Measurements from ENCODE around the gene PMP22. TPM values are rescaled to one million over a fixed set of nuclear protein-coding genes. Genes with fewer than 3 reads are reported as not detected.

Gene PMP22
- total RNA-seq, 1 donor from 2014 or later, result 4.3 TPM

- DNase-seq (ENCODE audit: low spot score), result peak; percentile 39
- H3K9me3 ChIP-seq (ENCODE audit: low read depth), result peaks cover 3% of the 10 kb centered on the region
- no peaks in the 10 kb centered on the region for H3K79me2 ChIP-seq (ENCODE audit: low read depth)
- no peak overlapping the region for H3K27ac ChIP-seq
- no peaks in the 10 kb centered on the region for H3K36me3 Mint-ChIP-seq
- H3K4me3 Mint-ChIP-seq, result no peak overlapping the region
- no peak overlapping the region for H3K4me2 ChIP-seq
- H3K4me1 ChIP-seq, result no peaks in the 10 kb centered on the region
- H3K27ac Mint-ChIP-seq, result no peak overlapping the region
- H2AFZ ChIP-seq (replicated peaks), result no peak overlapping the region
- H3F3A ChIP-seq (ENCODE audit: low read depth), result no peaks in the 10 kb centered on the region
- no peaks in the 10 kb centered on the region for H3K27me3 ChIP-seq
- H3K36me3 ChIP-seq, result no peaks in the 10 kb centered on the region
- TF ChIP-seq CTCF (IDR thresholded peaks at IDR 0.05) (peak; percentile 59), EZH2phosphoT487 (IDR thresholded peaks at IDR 0.05) (no peak), EZH2 (IDR thresholded peaks at IDR 0.05) (no peak)
- H4K20me1 ChIP-seq (ENCODE audit: low read depth), result no peaks in the 10 kb centered on the region
- no peak overlapping the region for H3K4me3 ChIP-seq
- peaks cover 4% of the 10 kb centered on the region for H3K27me3 Mint-ChIP-seq (ENCODE audit: insufficient read depth, low read depth)
- H3K4me1 Mint-ChIP-seq, result peaks cover 4% of the 10 kb centered on the region
- H3K9ac ChIP-seq, result no peak overlapping the region
- peaks cover 3% of the 10 kb centered on the region for H3K9me3 Mint-ChIP-seq
Measured at GRCh38 chr17:15247891-15248529, 17.1 kb downstream of the PMP22 start.

- no peaks in the 10 kb centered on the region for H4K20me1 ChIP-seq (ENCODE audit: low read depth)
- no peak overlapping the region for H3K4me3 Mint-ChIP-seq
- peaks cover 4% of the 10 kb centered on the region for H3K27me3 Mint-ChIP-seq (ENCODE audit: insufficient read depth, low read depth)
- H3K4me1 Mint-ChIP-seq, result peaks cover 4% of the 10 kb centered on the region
- H3K4me2 ChIP-seq, result no peak overlapping the region
- no peak overlapping the region for H2AFZ ChIP-seq (replicated peaks)
- no peak overlapping the region for H3K27ac Mint-ChIP-seq
- no peaks in the 10 kb centered on the region for H3F3A ChIP-seq (ENCODE audit: low read depth)
- H3K36me3 ChIP-seq, result no peaks in the 10 kb centered on the region
- H3K79me2 ChIP-seq (ENCODE audit: low read depth), result no peaks in the 10 kb centered on the region
- H3K4me1 ChIP-seq, result no peaks in the 10 kb centered on the region
- H3K9me3 ChIP-seq (ENCODE audit: low read depth), result peaks cover 8% of the 10 kb centered on the region
- TF ChIP-seq CTCF (IDR thresholded peaks at IDR 0.05) (no peak), EZH2 (IDR thresholded peaks at IDR 0.05) (no peak), EZH2phosphoT487 (IDR thresholded peaks at IDR 0.05) (no peak)
- DNase-seq (ENCODE audit: low spot score), result no peak
- H3K9ac ChIP-seq, result no peak overlapping the region
- H3K9me3 Mint-ChIP-seq, result peaks cover 7% of the 10 kb centered on the region
- no peak overlapping the region for H3K27ac ChIP-seq
- no peaks in the 10 kb centered on the region for H3K36me3 Mint-ChIP-seq
- no peak overlapping the region for H3K4me3 ChIP-seq
- no peaks in the 10 kb centered on the region for H3K27me3 ChIP-seq
Measured at GRCh38 chr17:15245054-15245453, 20.1 kb downstream of the PMP22 start.

GRCh38 chr17:15240644-15241043 lies 24.5 kb downstream of the PMP22 start:
- H3K9me3 ChIP-seq (ENCODE audit: low read depth), result peaks cover 8% of the 10 kb centered on the region
- no peak overlapping the region for H3K27ac ChIP-seq
- no peaks in the 10 kb centered on the region for H3K4me1 ChIP-seq
- H3K27me3 ChIP-seq, result no peaks in the 10 kb centered on the region
- no peak overlapping the region for H3K4me2 ChIP-seq
- Mint-ChIP-seq H3K36me3 (no peaks in the 10 kb centered on the region), H3K4me3 (no peak overlapping the region), H3K9me3 (peaks cover 7% of the 10 kb centered on the region), H3K27me3 (ENCODE audit: insufficient read depth, low read depth) (no peaks in the 10 kb centered on the region), H3K27ac (no peak overlapping the region), H3K4me1 (no peaks in the 10 kb centered on the region)
- no peaks in the 10 kb centered on the region for H4K20me1 ChIP-seq (ENCODE audit: low read depth)
- no peaks in the 10 kb centered on the region for H3F3A ChIP-seq (ENCODE audit: low read depth)
- no peak overlapping the region for H3K4me3 ChIP-seq
- no peak for TF ChIP-seq EZH2phosphoT487 (IDR thresholded peaks at IDR 0.05)
- no peak for TF ChIP-seq EZH2 (IDR thresholded peaks at IDR 0.05)
- TF ChIP-seq CTCF (IDR thresholded peaks at IDR 0.05), result no peak
- DNase-seq (ENCODE audit: low spot score), result no peak
- H3K36me3 ChIP-seq, result no peaks in the 10 kb centered on the region
- H3K79me2 ChIP-seq (ENCODE audit: low read depth), result no peaks in the 10 kb centered on the region
- no peak overlapping the region for H2AFZ ChIP-seq (replicated peaks)
- H3K9ac ChIP-seq, result no peak overlapping the region

Measured in neural progenitor cell (in vitro differentiated cells).